Measurements from ENCODE around the gene CLDN9.

DNA sequence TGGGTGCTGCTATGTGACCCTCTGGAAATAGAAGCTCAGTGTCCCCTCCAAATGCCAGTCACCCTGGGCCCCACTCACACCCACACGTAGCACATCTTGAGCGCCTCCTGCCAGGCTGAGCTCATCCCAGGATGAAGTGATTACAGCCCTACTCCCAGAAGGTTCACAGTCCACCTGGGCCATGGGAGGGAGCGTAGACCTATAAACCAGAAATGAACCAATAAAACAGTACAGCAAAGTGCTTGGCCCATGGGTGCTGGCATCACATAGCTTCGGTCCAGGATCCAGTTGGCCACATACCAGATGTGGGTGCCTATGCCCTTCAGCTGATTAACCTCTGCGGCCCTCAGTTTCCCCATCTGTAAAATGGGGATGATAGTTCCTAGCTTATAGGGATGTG is 26.2 kb downstream of the CLDN9 start:
- TF ChIP-seq EZH2 (IDR thresholded peaks at IDR 0.05) (no peak), POLR2AphosphoS5 (IDR thresholded peaks at IDR 0.05; ENCODE audit: borderline replicate concordance, low read depth, low read length) (no peak)
